Gastroesophageal sphincter (tissue), 4 donors: ENCODE data around the gene OLA1. TPM values are rescaled to one million over a fixed set of nuclear protein-coding genes. Genes with fewer than 3 reads are reported as not detected.

Source experiments
- ATAC-seq: fragments of 150-250 bp; one replicate; pipeline ENCODE4 v1.9.1; 2016; ENCODE audit warnings: mild to moderate bottlenecking, moderate library complexity
- H3K27ac ChIP-seq, 4 donors: fragments of 200-600 bp; sonication (generic) in 3 of 4; 1 replicate in 3 of 4; 2 replicates in 1 of 4; pipeline ENCODE4 v1.5.1; 2016 to 2019
- H3K27me3 ChIP-seq: fragments of 200-600 bp; sonication (generic); one replicate; pipeline ENCODE4 v1.5.1; 2019
- H3K36me3 ChIP-seq, 2 donors: fragments of 200-600 bp; sonication (generic); one replicate each; pipeline ENCODE4 v1.5.1; 2019; ENCODE audit warnings: control low read depth in 1 of 2
- H3K4me1 ChIP-seq, 3 donors: fragments of 200-600 bp; sonication (generic); 1 replicate in 2 of 3; 2 replicates in 1 of 3; pipeline ENCODE4 v1.5.1; 2016 to 2019; ENCODE audit warnings: control low read depth in 2 of 3
- H3K4me3 ChIP-seq, 2 donors: fragments of 200-600 bp; sonication (generic); one replicate each; pipeline ENCODE4 v1.5.1; 2019; ENCODE audit warnings: mild to moderate bottlenecking in 1 of 2, moderate library complexity in 1 of 2
- H3K9me3 ChIP-seq, 3 donors: fragments of 200-600 bp; sonication (generic); one replicate each; pipeline ENCODE4 v1.5.1; 2017 to 2019; ENCODE audit warnings: control low read depth in 2 of 3
- CTCF ChIP-seq, 4 experiments: fragments of 200-600 bp in 2 of 4; fragments of 450-650 bp in 2 of 4; sonication (generic) in 1 of 4; IDR thresholded peaks; one replicate each; pipeline ENCODE4 v1.5.1; 2017 to 2019; ENCODE audit warnings: antibody characterized with exemption in 4 of 4, mild to moderate bottlenecking in 2 of 4, moderate library complexity in 2 of 4
- EP300 ChIP-seq: sonication (generic); formaldehyde crosslinking; IDR thresholded peaks from one replicate; pipeline ENCODE4 v1.6.1; 2017; ENCODE audit warnings: antibody characterized with exemption, mild to moderate bottlenecking
- POLR2A ChIP-seq, 2 donors: fragments of 450-650 bp; IDR thresholded peaks; one replicate each; pipeline ENCODE4 v1.6.1; 2017; ENCODE audit warnings: antibody characterized with exemption in 2 of 2, mild to moderate bottlenecking in 2 of 2, moderate library complexity in 1 of 2
- POLR2AphosphoS5 ChIP-seq: sonication (generic); formaldehyde crosslinking; IDR thresholded peaks from one replicate; pipeline ENCODE4 v1.6.1; 2017; ENCODE audit warnings: antibody characterized with exemption
- WGBS, 2 donors: methylation state at CpG; one replicate each; pipeline ENCODE4 v1.1.5; 2018; ENCODE audit warnings: low coverage in 1 of 2; 5-methylcytosine and 5-hydroxymethylcytosine counted together
- total RNA-seq, 4 donors: library from RNA; depleted of rRNA; stranded (reverse); fragments of >200 nt; gene quantifications; one replicate each; pipeline ENCODE4 v1.1.0, GENCODE V29; 2016

The OLA1 gene
- 10 to 100 TPM; 57.1 to 90.4 (median 72.1) TPM for total RNA-seq

DNA sequence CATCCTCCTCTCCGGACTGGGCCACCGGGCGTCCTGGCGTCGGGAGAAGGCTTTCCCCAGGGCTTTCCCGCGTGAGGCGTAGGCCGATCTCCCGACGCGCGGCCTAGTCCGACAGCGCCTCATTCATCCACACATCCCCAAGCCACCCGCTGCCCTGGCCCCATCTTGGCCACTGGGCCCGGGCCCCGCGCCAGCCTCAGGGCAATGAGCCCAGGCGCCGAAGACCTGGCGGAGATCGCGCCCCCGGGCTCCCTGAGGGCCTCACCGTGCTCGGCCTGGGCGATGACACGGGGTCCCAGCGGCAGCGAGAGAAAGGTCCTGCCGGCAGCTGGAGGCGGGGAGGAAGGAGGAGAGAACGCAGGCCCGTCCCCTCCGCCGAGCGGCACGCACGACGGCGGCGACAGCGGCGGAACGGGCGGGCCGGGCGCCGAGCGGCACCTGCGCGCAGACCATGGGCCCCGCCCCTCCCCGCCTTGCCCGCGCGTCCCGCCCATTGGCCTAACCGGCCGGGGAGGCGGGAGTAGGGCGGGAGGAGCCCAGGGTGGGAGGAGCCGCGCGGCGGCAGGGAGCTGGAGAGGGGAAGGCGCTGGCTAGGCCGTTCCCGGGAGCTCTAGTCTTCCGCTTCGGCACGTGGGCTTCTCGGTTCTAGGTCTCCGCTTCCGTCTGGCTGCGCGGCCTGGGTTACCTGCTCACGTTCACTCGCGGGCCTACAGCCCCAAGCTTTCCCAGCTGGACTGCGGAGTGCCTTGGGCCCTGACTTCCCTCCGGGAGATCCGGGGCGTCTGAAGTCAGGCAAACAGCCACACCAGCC lies at the start of gene OLA1:
Gene OLA1, minus strand, starts transcription at position 346 of the 811 bp plus-strand sequence. CDS start 1,717 bp downstream, outside the sequence.
- no peaks in the 10 kb centered on the region for H3K9me3 ChIP-seq
- TF ChIP-seq CTCF (IDR thresholded peaks at IDR 0.05) = peak in 1 of 4 experiments; percentile 27
- no peak for TF ChIP-seq EP300
- peak; percentile 87 for TF ChIP-seq POLR2AphosphoS5
- peak; percentile 61 to 75 for TF ChIP-seq POLR2A (IDR thresholded peaks at IDR 0.05)
- H3K4me1 ChIP-seq = peaks cover 0 to 21% (median 11%) of the 10 kb centered on the region in 3 donors
- peak within 1 kb of the TSS; percentile 74 to 77 for H3K4me3 ChIP-seq
- WGBS, 2 donors = 0% methylated on average over 4 of the region's 85 CpGs; no CpG with 5 or more reads in 1 of the 2 donors
- no peaks in the 10 kb centered on the region for H3K27me3 ChIP-seq
- ATAC-seq = peak; percentile 99
- peak within 1 kb of the TSS; percentile 52 to 89 (median 86) for H3K27ac ChIP-seq
- peaks cover 0 to 16% of the 10 kb centered on the region in 2 donors for H3K36me3 ChIP-seq

GRCh38 chr2:174292908-174293307 lies 44.6 kb upstream of the OLA1 start:
- peaks cover 12% of the 10 kb centered on the region for H3K27me3 ChIP-seq
- WGBS, 2 donors = 86 to 88% methylated on average over 1 of the region's 1 CpG
- H3K27ac ChIP-seq = no peak overlapping the region
- no peaks in the 10 kb centered on the region for H3K4me1 ChIP-seq
- H3K4me3 ChIP-seq = no peak overlapping the region
- peaks cover 0 to 18% (median 0%) of the 10 kb centered on the region in 3 donors for H3K9me3 ChIP-seq
- no peaks in the 10 kb centered on the region for H3K36me3 ChIP-seq
- TF ChIP-seq EP300 (no peak), CTCF (IDR thresholded peaks at IDR 0.05) (no peak), POLR2AphosphoS5 (no peak), POLR2A (IDR thresholded peaks at IDR 0.05) (no peak)
- no peak for ATAC-seq

DNA sequence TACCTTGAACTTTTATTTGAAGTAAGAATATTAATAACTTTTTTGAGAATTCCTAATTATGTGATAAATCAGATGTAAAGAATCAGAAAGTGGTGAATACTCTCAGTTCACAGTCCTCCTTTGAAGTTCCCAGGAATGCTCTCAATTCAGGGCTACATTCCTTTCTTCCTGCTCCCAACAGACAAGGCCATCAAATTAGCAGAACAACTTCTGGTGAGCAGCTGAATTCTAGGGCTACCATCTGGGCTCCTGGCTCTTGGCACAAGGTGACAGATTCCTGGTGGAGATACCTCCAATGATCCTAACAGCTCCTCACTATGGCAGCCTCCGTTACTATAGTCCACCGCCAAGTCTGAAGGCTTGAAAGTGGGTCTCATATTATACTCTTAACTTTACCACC lies 37.8 kb upstream of the OLA1 start:
- no peaks in the 10 kb centered on the region for H3K4me1 ChIP-seq
- 84 to 100% methylated on average over 2 of the region's 2 CpGs for WGBS, 2 donors
- ATAC-seq = no peak
- H3K36me3 ChIP-seq = no peaks in the 10 kb centered on the region
- no peak overlapping the region for H3K27ac ChIP-seq
- peaks cover 8% of the 10 kb centered on the region for H3K27me3 ChIP-seq
- no peak for TF ChIP-seq EP300
- H3K4me3 ChIP-seq = no peak overlapping the region
- H3K9me3 ChIP-seq = no peaks in the 10 kb centered on the region

DNA sequence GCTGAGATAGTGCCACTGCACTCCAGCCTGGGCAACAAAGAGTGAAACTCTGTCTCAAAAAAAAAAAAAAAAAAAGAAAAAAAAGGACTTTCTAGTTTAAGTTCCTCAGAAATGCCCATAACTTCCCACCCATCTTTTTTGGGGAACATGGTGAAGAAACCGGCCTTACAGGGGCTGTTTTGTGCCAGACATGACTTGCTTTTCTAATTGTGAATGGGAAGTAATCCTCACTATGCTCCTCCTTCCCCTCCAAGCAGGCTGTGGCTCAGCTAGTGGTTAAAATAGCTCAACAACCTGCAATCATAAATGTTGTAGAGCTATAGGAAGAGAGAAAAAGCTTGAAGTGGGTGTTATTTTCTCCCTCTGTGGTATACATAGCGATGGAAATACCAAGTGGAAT lies 34.1 kb upstream of the OLA1 start:
- Histone ChIP-seq H3K27me3 (peaks cover 3% of the 10 kb centered on the region), H3K27ac (no peak overlapping the region), H3K9me3 (no peaks in the 10 kb centered on the region), H3K4me3 (no peak overlapping the region), H3K4me1 (no peaks in the 10 kb centered on the region), H3K36me3 (no peaks in the 10 kb centered on the region)
- TF ChIP-seq POLR2A (IDR thresholded peaks at IDR 0.05) (no peak), EP300 (no peak), POLR2AphosphoS5 (no peak), CTCF (IDR thresholded peaks at IDR 0.05) (no peak)
- WGBS, 2 donors = 75 to 88% methylated on average over 1 to 2 of the region's 2 CpGs
- ATAC-seq = no peak

- no peaks in the 10 kb centered on the region for H3K36me3 ChIP-seq
- H3K27ac ChIP-seq = no peak overlapping the region
- H3K9me3 ChIP-seq = no peaks in the 10 kb centered on the region
- ATAC-seq = no peak
- H3K27me3 ChIP-seq = no peaks in the 10 kb centered on the region
- no peak overlapping the region for H3K4me3 ChIP-seq
- H3K4me1 ChIP-seq = no peaks in the 10 kb centered on the region
- no peak for TF ChIP-seq EP300
- no peak for TF ChIP-seq POLR2A (IDR thresholded peaks at IDR 0.05)
- no peak for TF ChIP-seq CTCF (IDR thresholded peaks at IDR 0.05)
- no peak for TF ChIP-seq POLR2AphosphoS5
- WGBS, 2 donors = 38% methylated on average over 1 of the region's 1 CpG; no CpG with 5 or more reads in 1 of the 2 donors
These were observed 33.4 kb upstream of the OLA1 start for GRCh38 chr2:174281736-174282135.
